HCT116 (cell line): ENCODE measurements around the gene HACD1. TPM values are rescaled to one million over a fixed set of nuclear protein-coding genes. Genes with fewer than 3 reads are reported as not detected.
A peak's percentile ranks its signal among the peaks of the same experiment; 100 is the strongest.

Experiments
- ATAC-seq: fragments of 200-7000 bp; cut with Tn5 transposase; 2 replicates; pipeline ENCODE4 v1.9.1; 2020; ENCODE audit warnings: mild to moderate bottlenecking, moderate library complexity
- BruUV-seq: library from RNA; stranded (reverse); fragments of 400-500 nt; replicated peaks from 2 replicates; lab custom pipeline; 2021; lab: Mats Ljungman, UMichigan
- CTCF ChIA-PET: fragments of 300-600 bp; sonication (Branson Sonifier 250); formaldehyde crosslinking; loops from one replicate; lab custom pipeline; 2021; ENCODE audit warnings: antibody characterized with exemption; lab: Charles Lee
- POLR2A ChIA-PET: fragments of 300-600, 350-600 bp; sonication (Branson Sonifier 250); formaldehyde crosslinking; loops from one replicate; lab custom pipeline; 2021; ENCODE audit warnings: antibody characterized with exemption; lab: Charles Lee
- RAD21 ChIA-PET, 2 experiments: fragments of 300-600 bp; sonication (Branson Sonifier 250); formaldehyde crosslinking; loops; one replicate each; lab custom pipeline; 2023; ENCODE audit warnings: low total read pairs in 2 of 2; ENCODE audit not compliant: uncharacterized antibody in 2 of 2, unreplicated experiment in 2 of 2, low non-redundant PET in 1 of 2; lab: Charles Lee
- DNase-seq: peaks from one replicate; pipeline ENCODE4 v3.0.0-alpha.2; 2010; ENCODE audit warnings: low read depth, low spot score
- H2AFZ ChIP-seq: fragments of 200-600 bp; shearing (Covaris generic), sonication (generic); 2 replicates; pipeline ENCODE4 v1.6.1; 2017; ENCODE audit warnings: low read depth, mixed run types, mixed read lengths, antibody characterized with exemption, low read length; ENCODE audit not compliant: poor library complexity, severe bottlenecking
- H3K27ac ChIP-seq: 2 replicates; pipeline ENCODE4 v1.5.1; 2012; ENCODE audit warnings: low read depth, low read length
- H3K27me3 ChIP-seq: fragments of 200-600 bp; sonication (generic); 2 replicates; pipeline ENCODE4 v1.6.1; 2016; ENCODE audit warnings: mixed run types, low read length, mixed read lengths; ENCODE audit not compliant: insufficient read depth
- H3K36me3 ChIP-seq, 2 experiments: fragments of 200-500 bp in 1 of 2; fragments of 200-600 bp in 1 of 2; sonication (Bioruptor generic) in 1 of 2; sonication (generic) in 1 of 2; 2 replicates each; pipeline versions ENCODE4 v1.5.1 to v1.6.1; 2014 to 2016; ENCODE audit warnings: low read length in 2 of 2, inconsistent platforms in 1 of 2, mixed read lengths in 1 of 2, mixed run types in 1 of 2; ENCODE audit not compliant: insufficient read depth in 2 of 2, control insufficient read depth in 1 of 2
- H3K4me1 ChIP-seq, 2 experiments: fragments of 200-600 bp in 1 of 2; sonication (generic) in 1 of 2; 2 replicates each; pipeline versions ENCODE4 v1.5.1 to v1.6.1; 2012 to 2017; ENCODE audit warnings: low read length in 2 of 2, inconsistent platforms in 1 of 2, mild to moderate bottlenecking in 1 of 2, mixed read lengths in 1 of 2, mixed run types in 1 of 2, moderate library complexity in 1 of 2; ENCODE audit not compliant: insufficient read depth in 2 of 2, control insufficient read depth in 1 of 2
- H3K4me2 ChIP-seq: fragments of 200-600 bp; sonication (generic); 2 replicates; pipeline ENCODE4 v1.6.1; 2017; ENCODE audit warnings: mixed run types, low read length, mixed read lengths
- H3K4me3 ChIP-seq, 2 experiments: fragments of 200-600 bp in 1 of 2; sonication (generic) in 1 of 2; replicated peaks in 1 of 2; 2 replicates each; pipeline ENCODE4 v1.5.1; 2011 to 2016; ENCODE audit warnings: low read length in 2 of 2, control low read depth in 1 of 2, low read depth in 1 of 2, mild to moderate bottlenecking in 1 of 2, mixed read lengths in 1 of 2, mixed run types in 1 of 2
- H3K79me2 ChIP-seq: fragments of 200-600 bp; sonication (generic); 2 replicates; pipeline ENCODE4 v1.6.1; 2017; ENCODE audit warnings: mild to moderate bottlenecking, mixed run types, low read length, moderate library complexity, mixed read lengths; ENCODE audit not compliant: insufficient read depth
- H3K9ac ChIP-seq: fragments of 200-600 bp; sonication (generic); 2 replicates; pipeline ENCODE4 v1.6.1; 2016; ENCODE audit warnings: low read length, mixed read lengths
- H3K9me2 ChIP-seq: fragments of 200-600 bp; sonication (generic), shearing (Covaris generic); 2 replicates; pipeline ENCODE4 v1.6.1; 2017; ENCODE audit warnings: mixed run types, mild to moderate bottlenecking, moderate library complexity; ENCODE audit not compliant: insufficient read depth
- H3K9me3 ChIP-seq, 2 experiments: fragments of 200-500 bp in 1 of 2; fragments of 200-600 bp in 1 of 2; sonication (Bioruptor generic) in 1 of 2; sonication (generic) in 1 of 2; 2 replicates each; pipeline ENCODE4 v1.6.1; 2014 to 2017; ENCODE audit warnings: low read length in 2 of 2, mixed read lengths in 2 of 2, inconsistent platforms in 1 of 2, low read depth in 1 of 2, mild to moderate bottlenecking in 1 of 2, mixed run types in 1 of 2, moderate library complexity in 1 of 2; ENCODE audit not compliant: control insufficient read depth in 1 of 2, insufficient read depth in 1 of 2
- H4K20me1 ChIP-seq: fragments of 200-600 bp; sonication (generic), shearing (Covaris generic); 2 replicates; pipeline ENCODE4 v1.6.1; 2017; ENCODE audit warnings: mixed run types, mild to moderate bottlenecking, moderate library complexity; ENCODE audit not compliant: insufficient read depth
- CBX3 ChIP-seq: IDR thresholded peaks from 2 replicates; pipeline ENCODE4 v1.6.1; 2012; ENCODE audit warnings: low read depth
- ELF1 ChIP-seq: IDR thresholded peaks from 2 replicates; pipeline ENCODE4 v1.6.1; 2012; ENCODE audit warnings: low read depth, borderline replicate concordance
- EZH2 ChIP-seq: fragments of 200-600 bp; sonication (generic); IDR thresholded peaks from 2 replicates; pipeline ENCODE4 v1.6.1; 2017; ENCODE audit warnings: antibody characterized with exemption, mixed run types
- EZH2phosphoT487 ChIP-seq: fragments of 200-600 bp; IDR thresholded peaks from 2 replicates; pipeline ENCODE4 v1.6.1; 2018; ENCODE audit warnings: antibody characterized with exemption, borderline replicate concordance
- JUND ChIP-seq: IDR thresholded peaks from 2 replicates; pipeline ENCODE4 v1.6.1; 2012
- MAX ChIP-seq: IDR thresholded peaks from 2 replicates; pipeline ENCODE4 v1.6.1; 2012
- RAD21 ChIP-seq: IDR thresholded peaks from 2 replicates; pipeline ENCODE4 v1.6.1; 2012; ENCODE audit warnings: low read depth, mild to moderate bottlenecking
- SP1 ChIP-seq: IDR thresholded peaks from 2 replicates; pipeline ENCODE4 v1.6.1; 2012; ENCODE audit warnings: low read depth
- intact Hi-C: fragments of 100-400 bp; cut with micrococcal nuclease; formaldehyde crosslinking; loops from 2 replicates; pipeline ENCODE4 v1.10.0; 2022
- total RNA-seq: library from RNA; stranded (reverse); gene quantifications from one replicate; pipeline ENCODE4 v1.2.1, GENCODE V29; 2021; ENCODE audit not compliant: unreplicated experiment

The HACD1 gene
- total RNA-seq, 1 experiment from 2014 or later, result 21.6 TPM

- Histone ChIP-seq H3K4me1 (peaks cover 20 to 32% of the 10 kb centered on the region in 2 experiments), H3K4me2 (no peak overlapping the region), H3K9ac (no peak overlapping the region), H3K79me2 (peaks cover 78% of the 10 kb centered on the region), H3K9me2 (no peaks in the 10 kb centered on the region), H4K20me1 (no peaks in the 10 kb centered on the region), H2AFZ (no peak overlapping the region), H3K36me3 (no peaks in the 10 kb centered on the region), H3K9me3 (no peaks in the 10 kb centered on the region), H3K27ac (no peak overlapping the region), H3K4me3 (no peak overlapping the region), H3K27me3 (no peaks in the 10 kb centered on the region)
- DNase-seq (no peak), ATAC-seq (no peak)
- CTCF ChIA-PET, result interaction anchor here (1.2 kb wide), 1 partner anchor 9 kb away, joined by 3 read pairs; no protein-coding TSS in a partner anchor
- RAD21 ChIA-PET, result no interaction called here
- intact Hi-C loops, result no loop called here
- TF ChIP-seq EZH2phosphoT487 (no peak), JUND (no peak), EZH2 (no peak)
- POLR2A ChIA-PET, result no interaction called here
- TSS peak; percentile 25 for BruUV-seq
Observed at GRCh38 chr10:17662193-17663138, 45.3 kb upstream of the HACD1 start.

DNA sequence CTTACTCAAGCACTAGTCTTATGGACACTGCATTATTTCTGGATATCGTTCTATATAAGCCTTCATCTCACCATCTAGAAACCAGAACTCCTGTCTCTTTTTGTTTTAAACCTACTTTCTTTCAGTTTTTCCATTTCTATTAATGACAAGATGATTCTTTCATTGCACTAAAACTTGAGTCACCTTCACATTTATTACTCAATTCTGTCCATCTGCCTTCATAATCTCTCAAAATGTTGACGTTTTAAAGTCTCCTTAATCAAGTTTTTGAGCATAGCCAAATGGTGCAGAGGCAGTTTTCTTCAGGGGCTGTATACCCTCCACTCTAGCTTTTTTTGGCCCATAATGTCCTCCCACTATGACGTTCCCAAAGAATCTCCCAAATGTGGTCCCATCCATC, 44.3 kb upstream of the HACD1 start:
- Histone ChIP-seq H3K9me3 (no peaks in the 10 kb centered on the region), H3K4me1 (peaks cover 29 to 41% of the 10 kb centered on the region in 2 experiments), H3K9ac (no peak overlapping the region), H2AFZ (no peak overlapping the region), H3K79me2 (peaks cover 78% of the 10 kb centered on the region), H3K4me3 (no peak overlapping the region), H4K20me1 (no peaks in the 10 kb centered on the region), H3K4me2 (no peak overlapping the region), H3K36me3 (no peaks in the 10 kb centered on the region), H3K9me2 (no peaks in the 10 kb centered on the region), H3K27ac (no peak overlapping the region), H3K27me3 (no peaks in the 10 kb centered on the region)
- RAD21 ChIA-PET, result no interaction called here
- DNase-seq (no peak), ATAC-seq (no peak)
- CTCF ChIA-PET, result no interaction called here
- no TSS peak for BruUV-seq
- no peak for TF ChIP-seq RAD21
- no peak for TF ChIP-seq JUND
- TF ChIP-seq MAX, result no peak
- no peak for TF ChIP-seq ELF1
- no peak for TF ChIP-seq CBX3
- TF ChIP-seq EZH2phosphoT487, result no peak
- no peak for TF ChIP-seq SP1
- intact Hi-C loops, result no loop called here
- POLR2A ChIA-PET, result no interaction called here
